Gastroesophageal sphincter (tissue), 3 donors: ENCODE data around the gene VPS4B.

ENCODE experiments used
- POLR2AphosphoS5 ChIP-seq: sonication (generic); formaldehyde crosslinking; IDR thresholded peaks from one replicate; pipeline ENCODE4 v1.6.1; 2017; ENCODE audit warnings: antibody characterized with exemption
- TF ChIP-seq, protein P1 (sequence below), 4 experiments: fragments of 200-600 bp in 2 of 4; fragments of 450-650 bp in 2 of 4; sonication (generic) in 1 of 4; IDR thresholded peaks; one replicate each; pipeline ENCODE4 v1.5.1; 2017 to 2019; ENCODE audit warnings: antibody characterized with exemption in 4 of 4, mild to moderate bottlenecking in 2 of 4, moderate library complexity in 2 of 4

DNA sequence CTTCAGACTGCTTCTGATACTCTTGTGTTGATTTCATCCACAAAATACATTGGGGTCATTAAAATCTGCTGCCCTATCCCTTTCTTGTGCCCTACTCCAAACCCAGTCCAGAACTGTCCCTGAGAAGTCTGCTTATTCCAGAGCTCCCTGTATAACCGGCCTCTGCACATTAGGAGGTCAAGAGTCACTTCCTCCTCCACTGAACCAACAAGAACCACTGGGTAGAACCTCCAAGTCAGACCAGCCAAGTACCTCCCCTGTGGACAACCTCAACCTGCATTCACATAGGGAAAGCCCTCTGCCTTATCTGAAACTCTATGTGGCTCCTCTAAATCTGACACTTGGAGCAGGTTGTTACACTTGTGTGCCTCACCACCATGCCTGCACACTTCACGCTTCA, 77.4 kb downstream of the VPS4B start:
- TF ChIP-seq, protein P1, sequence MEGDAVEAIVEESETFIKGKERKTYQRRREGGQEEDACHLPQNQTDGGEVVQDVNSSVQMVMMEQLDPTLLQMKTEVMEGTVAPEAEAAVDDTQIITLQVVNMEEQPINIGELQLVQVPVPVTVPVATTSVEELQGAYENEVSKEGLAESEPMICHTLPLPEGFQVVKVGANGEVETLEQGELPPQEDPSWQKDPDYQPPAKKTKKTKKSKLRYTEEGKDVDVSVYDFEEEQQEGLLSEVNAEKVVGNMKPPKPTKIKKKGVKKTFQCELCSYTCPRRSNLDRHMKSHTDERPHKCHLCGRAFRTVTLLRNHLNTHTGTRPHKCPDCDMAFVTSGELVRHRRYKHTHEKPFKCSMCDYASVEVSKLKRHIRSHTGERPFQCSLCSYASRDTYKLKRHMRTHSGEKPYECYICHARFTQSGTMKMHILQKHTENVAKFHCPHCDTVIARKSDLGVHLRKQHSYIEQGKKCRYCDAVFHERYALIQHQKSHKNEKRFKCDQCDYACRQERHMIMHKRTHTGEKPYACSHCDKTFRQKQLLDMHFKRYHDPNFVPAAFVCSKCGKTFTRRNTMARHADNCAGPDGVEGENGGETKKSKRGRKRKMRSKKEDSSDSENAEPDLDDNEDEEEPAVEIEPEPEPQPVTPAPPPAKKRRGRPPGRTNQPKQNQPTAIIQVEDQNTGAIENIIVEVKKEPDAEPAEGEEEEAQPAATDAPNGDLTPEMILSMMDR (IDR thresholded peaks at IDR 0.05): no peak
- no peak for TF ChIP-seq POLR2AphosphoS5
